GM18873 (cell line): ENCODE measurements around the gene LIMA1.

ENCODE experiments used
- ATAC-seq: cut with Tn5 transposase; IDR thresholded peaks from one replicate; pipeline ENCODE4 v1.9.1; 2021; ENCODE audit warnings: mild to moderate bottlenecking, moderate library complexity, moderate number of reproducible peaks; ENCODE audit not compliant: unreplicated experiment, low FRiP score

The LIMA1 gene

GRCh38 chr12:50192236-50192635 is 91.1 kb downstream of the LIMA1 start:
- ATAC-seq = no peak

GRCh38 chr12:50190859-50191258 is 92.5 kb downstream of the LIMA1 start:
- ATAC-seq = no peak

- no peak for ATAC-seq
These were observed 94.3 kb downstream of the LIMA1 start for GRCh38 chr12:50188875-50189575.

GRCh38 chr12:50188241-50188781 is 95.0 kb downstream of the LIMA1 start:
- no peak for ATAC-seq

- peak; percentile 44 for ATAC-seq
These were observed 96.0 kb downstream of the LIMA1 start for GRCh38 chr12:50187084-50187900.

GRCh38 chr12:50186681-50187080 is 96.6 kb downstream of the LIMA1 start:
- no peak for ATAC-seq

GRCh38 chr12:50185970-50186663 is 97.2 kb downstream of the LIMA1 start:
- ATAC-seq = no peak

- ATAC-seq = no peak
These were observed 97.9 kb downstream of the LIMA1 start for GRCh38 chr12:50185301-50185895.

- ATAC-seq = no peak
These were observed 99.1 kb downstream of the LIMA1 start for GRCh38 chr12:50184261-50184660.

GRCh38 chr12:50182461-50182860 is 100.9 kb downstream of the LIMA1 start:
- ATAC-seq = no peak

GRCh38 chr12:50181691-50182090 is 101.6 kb downstream of the LIMA1 start:
- no peak for ATAC-seq

GRCh38 chr12:50175716-50176026 is 107.6 kb downstream of the LIMA1 start:
- no peak for ATAC-seq

- ATAC-seq = no peak
These were observed 108.2 kb downstream of the LIMA1 start for GRCh38 chr12:50174971-50175715.

- peak; percentile 92 for ATAC-seq
These were observed 116.1 kb downstream of the LIMA1 start, which contains the start of gene CERS5 for GRCh38 chr12:50167049-50167828. Gene CERS5 (minus strand): TSS chr12:50167369. CDS start chr12:50167297, 72 bp downstream.

GRCh38 chr12:50166799-50167048 is 116.6 kb downstream of the LIMA1 start:
- peak; percentile 14 for ATAC-seq

GRCh38 chr12:50164963-50165362 is 118.4 kb downstream of the LIMA1 start:
- no peak for ATAC-seq

GRCh38 chr12:50162230-50162629 is 121.1 kb downstream of the LIMA1 start:
- no peak for ATAC-seq

- no peak for ATAC-seq
These were observed 122.7 kb downstream of the LIMA1 start for GRCh38 chr12:50160643-50161042.

GRCh38 chr12:50157259-50157658 is 126.1 kb downstream of the LIMA1 start:
- no peak for ATAC-seq
